Choroid plexus epithelial cell (primary cell): ENCODE results near the gene RAB24.

Source experiments
- DNase-seq: peaks from one replicate; pipeline ENCODE4 v3.0.0-alpha.2; 2010; ENCODE audit warnings: low read depth
- H3K4me3 ChIP-seq: 2 replicates; pipeline ENCODE4 v1.5.1; 2011; ENCODE audit warnings: low read depth, mild to moderate bottlenecking, control low read depth, low read length, moderate library complexity
- TF ChIP-seq, protein P1 (sequence below): conservative IDR thresholded peaks from 2 replicates; pipeline ENCODE4 v1.5.1; 2011; ENCODE audit warnings: low read depth, mild to moderate bottlenecking, control low read depth, inconsistent platforms, low read length, moderate library complexity

RAB24 gene

DNA sequence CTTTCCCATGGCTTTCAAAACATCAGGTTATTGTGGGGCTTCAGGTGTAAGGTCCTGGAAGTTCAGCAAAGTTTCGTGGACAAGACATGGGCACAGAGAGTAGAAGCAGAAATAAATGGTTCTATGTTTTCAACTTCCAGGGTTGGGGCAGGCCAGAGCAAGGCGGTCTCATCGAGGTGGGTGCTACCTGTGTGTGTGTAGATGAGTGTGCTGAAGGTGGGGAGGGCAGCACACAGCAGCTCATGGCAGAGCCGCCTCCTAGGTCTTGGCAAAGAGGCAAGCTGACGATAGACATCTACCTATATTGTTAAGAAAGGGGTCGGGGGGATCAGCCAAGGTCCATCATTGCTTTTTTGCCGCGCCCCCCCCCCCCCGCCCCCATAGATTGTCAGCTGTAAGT is 3.8 kb downstream of the RAB24 start:
- TF ChIP-seq, protein P1, sequence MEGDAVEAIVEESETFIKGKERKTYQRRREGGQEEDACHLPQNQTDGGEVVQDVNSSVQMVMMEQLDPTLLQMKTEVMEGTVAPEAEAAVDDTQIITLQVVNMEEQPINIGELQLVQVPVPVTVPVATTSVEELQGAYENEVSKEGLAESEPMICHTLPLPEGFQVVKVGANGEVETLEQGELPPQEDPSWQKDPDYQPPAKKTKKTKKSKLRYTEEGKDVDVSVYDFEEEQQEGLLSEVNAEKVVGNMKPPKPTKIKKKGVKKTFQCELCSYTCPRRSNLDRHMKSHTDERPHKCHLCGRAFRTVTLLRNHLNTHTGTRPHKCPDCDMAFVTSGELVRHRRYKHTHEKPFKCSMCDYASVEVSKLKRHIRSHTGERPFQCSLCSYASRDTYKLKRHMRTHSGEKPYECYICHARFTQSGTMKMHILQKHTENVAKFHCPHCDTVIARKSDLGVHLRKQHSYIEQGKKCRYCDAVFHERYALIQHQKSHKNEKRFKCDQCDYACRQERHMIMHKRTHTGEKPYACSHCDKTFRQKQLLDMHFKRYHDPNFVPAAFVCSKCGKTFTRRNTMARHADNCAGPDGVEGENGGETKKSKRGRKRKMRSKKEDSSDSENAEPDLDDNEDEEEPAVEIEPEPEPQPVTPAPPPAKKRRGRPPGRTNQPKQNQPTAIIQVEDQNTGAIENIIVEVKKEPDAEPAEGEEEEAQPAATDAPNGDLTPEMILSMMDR = no peak
- no peak overlapping the region for H3K4me3 ChIP-seq
- DNase-seq = no peak

DNA sequence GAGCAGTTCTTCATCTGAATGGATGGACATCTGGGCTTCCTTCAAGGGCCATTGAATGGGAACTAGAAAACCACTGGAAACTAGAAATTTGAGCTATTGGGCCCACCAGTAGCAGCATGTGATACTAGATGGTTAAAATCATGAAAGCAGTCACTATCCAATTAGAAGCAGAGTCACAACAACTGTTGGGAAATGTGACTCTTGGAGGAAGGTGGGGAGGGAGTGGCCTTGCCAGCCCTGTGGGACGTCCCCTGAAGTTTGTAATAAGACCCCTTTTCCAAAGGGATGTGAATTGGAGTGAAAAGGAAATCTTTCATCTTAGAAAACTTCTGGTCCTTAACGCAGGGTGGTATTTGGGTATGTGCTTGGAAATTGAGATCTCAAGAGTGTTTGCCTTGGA is 5.6 kb downstream of the RAB24 start:
- TF ChIP-seq, protein P1 = no peak
- no peak for DNase-seq
- no peak overlapping the region for H3K4me3 ChIP-seq

DNA sequence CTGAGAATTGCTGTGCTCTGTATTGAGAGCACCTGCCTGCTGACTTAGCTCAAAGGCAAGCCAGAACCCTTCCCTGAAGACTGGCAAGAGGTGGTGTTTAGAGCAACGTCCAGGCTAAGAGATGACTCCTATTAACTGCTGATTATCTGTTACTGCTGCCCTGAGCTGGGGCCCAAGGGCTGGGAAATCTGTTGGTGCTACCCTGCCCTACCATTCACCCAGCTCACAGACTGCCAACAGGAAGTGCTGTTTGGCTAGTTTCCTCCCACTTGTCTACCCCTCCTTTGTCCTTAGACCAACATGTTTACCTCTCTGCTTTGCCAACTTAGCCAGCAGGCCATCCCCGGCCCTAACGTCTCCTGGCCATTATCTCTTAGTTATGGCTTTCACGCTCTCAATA is 6.9 kb downstream of the RAB24 start:
- TF ChIP-seq, protein P1 = no peak
- no peak for DNase-seq
- H3K4me3 ChIP-seq = no peak overlapping the region

DNA sequence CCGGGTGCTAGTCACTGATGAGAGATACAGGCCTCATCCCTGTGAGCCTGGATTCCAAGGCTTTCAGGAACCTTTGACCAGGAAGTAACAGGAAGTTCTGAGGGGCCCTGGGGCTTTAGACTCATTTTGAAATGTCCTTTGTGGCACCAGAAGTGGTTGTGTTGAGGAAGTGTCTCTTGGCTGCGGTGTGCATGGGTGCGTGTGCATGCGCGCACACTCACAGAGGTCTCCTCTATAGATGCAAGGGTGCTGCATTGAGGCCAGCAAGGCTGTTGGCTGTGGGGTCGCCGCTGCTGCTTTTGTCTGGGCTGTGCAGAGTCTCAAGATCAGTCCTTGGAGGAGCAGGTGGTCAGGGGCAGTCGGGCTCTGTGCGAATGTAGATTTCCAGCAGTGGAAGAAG is 7.6 kb downstream of the RAB24 start:
- no peak for DNase-seq
- TF ChIP-seq, protein P1 = no peak
- H3K4me3 ChIP-seq = no peak overlapping the region

DNA sequence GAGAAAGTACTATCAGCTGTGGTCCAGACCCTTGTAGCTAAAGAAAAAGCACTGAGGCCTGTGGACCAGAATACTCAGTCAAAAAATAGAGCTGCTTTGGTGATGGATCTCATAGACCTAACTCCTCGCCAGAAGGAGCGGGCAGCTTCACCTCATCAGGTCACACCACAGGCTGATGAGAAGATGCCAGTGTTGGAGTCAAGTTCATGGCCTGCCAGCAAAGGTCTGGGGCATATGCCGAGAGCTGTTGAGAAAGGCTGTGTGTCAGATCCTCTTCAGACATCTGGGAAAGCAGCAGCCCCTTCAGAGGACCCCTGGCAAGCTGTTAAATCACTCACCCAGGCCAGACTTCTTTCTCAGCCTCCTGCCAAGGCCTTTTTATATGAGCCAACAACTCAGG is 8.9 kb downstream of the RAB24 start:
- no peak for DNase-seq

DNA sequence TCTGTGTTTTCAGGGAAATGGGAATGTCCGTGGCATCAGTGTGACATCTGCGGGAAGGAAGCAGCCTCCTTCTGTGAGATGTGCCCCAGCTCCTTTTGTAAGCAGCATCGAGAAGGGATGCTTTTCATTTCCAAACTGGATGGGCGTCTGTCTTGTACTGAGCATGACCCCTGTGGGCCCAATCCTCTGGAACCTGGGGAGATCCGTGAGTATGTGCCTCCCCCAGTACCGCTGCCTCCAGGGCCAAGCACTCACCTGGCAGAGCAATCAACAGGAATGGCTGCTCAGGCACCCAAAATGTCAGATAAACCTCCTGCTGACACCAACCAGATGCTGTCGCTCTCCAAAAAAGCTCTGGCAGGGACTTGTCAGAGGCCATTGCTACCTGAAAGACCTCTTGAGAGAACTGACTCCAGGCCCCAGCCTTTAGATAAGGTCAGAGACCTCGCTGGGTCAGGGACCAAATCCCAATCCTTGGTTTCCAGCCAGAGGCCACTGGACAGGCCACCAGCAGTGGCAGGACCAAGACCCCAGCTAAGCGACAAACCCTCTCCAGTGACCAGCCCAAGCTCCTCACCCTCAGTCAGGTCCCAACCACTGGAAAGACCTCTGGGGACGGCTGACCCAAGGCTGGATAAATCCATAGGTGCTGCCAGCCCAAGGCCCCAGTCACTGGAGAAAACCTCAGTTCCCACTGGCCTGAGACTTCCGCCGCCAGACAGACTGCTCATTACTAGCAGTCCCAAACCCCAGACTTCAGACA is 9.5 kb downstream of the RAB24 start:
- no peak overlapping the region for H3K4me3 ChIP-seq
- no peak for DNase-seq

More for the DNA sequence above, 8.9 kb downstream of the RAB24 start:
- H3K4me3 ChIP-seq = no peak overlapping the region
- TF ChIP-seq, protein P1 = no peak

DNA sequence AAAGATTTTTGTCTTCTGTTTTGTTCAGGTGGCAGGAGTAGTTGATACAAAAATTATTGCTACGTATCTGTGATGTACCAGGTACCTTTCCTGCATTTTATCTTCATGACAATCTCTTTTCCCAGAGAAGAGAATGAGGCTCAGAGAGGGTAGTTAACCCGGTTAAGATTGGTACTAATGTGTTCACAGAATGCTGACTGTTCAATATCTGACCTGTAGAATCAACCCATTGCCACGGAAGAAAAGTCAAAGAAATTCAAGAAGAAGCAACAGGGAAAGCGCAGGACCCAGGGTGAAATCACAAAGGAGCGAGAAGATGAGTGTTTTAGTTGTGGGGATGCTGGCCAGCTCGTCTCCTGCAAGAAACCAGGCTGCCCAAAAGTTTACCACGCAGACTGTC is 11.8 kb downstream of the RAB24 start:
- TF ChIP-seq, protein P1 = no peak
- no peak overlapping the region for H3K4me3 ChIP-seq
- DNase-seq = no peak

More for the DNA sequence above, 9.5 kb downstream of the RAB24 start:
- TF ChIP-seq, protein P1 = no peak
